Measurements from ENCODE around the gene KCNMA1.

Gene KCNMA1

DNA sequence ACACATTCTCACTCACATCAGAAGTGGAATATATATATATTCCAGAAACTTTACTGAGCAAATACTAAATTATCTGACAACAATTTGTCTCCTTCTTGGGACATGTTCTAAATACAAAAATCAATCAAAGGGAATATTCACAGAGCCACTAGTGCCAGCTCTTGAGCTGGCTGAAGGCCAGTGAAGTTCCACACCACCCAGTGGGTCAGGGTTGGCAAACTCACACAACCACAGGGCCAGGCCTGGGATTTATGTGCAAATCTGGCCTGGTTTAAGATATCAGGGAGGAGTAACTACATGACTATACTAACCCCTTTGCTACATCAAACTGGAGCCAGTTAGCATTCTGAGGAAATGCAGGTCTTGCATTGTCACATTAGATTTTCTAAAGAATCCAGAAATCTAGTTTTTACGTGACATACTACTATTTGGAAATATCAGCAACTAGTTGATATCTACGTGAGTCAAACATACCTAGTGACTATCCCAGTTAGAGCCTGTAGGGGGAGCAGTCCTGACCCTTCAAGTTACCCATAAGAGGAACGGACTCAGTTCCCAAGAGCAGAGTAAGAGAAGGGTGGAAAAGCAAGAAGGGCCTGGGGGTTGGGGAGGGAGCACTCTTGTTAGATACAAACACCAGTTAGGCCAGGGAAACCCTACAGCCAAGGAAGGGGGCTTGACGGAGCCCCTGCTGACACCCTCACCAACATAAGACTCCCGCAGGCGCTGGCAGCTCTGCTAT lies 600.4 kb downstream of the KCNMA1 start:
- Histone ChIP-seq H3K9me3 (no peaks in the 10 kb centered on the region), H3K36me3 (no peaks in the 10 kb centered on the region), H4K20me1 (no peaks in the 10 kb centered on the region), H3K27ac (no peak overlapping the region), H3K27me3 (no peaks in the 10 kb centered on the region), H3K4me2 (peak overlapping the region; percentile 53), H3K4me1 (peaks cover 27% of the 10 kb centered on the region), H3K4me3 (no peak overlapping the region), H3K9ac (no peak overlapping the region)
- no peak for TF ChIP-seq Cebpa-rat (IDR thresholded peaks at IDR 0.05)

GRCh38 chr10:77036276-77036675 lies 601.3 kb downstream of the KCNMA1 start:
- Histone ChIP-seq H3K4me3 (no peak overlapping the region), H3K36me3 (no peaks in the 10 kb centered on the region), H3K27ac (no peak overlapping the region), H3K9ac (no peak overlapping the region), H3K27me3 (no peaks in the 10 kb centered on the region), H4K20me1 (no peaks in the 10 kb centered on the region), H3K4me1 (peaks cover 23% of the 10 kb centered on the region), H3K9me3 (no peaks in the 10 kb centered on the region), H3K4me2 (no peak overlapping the region)
- TF ChIP-seq Cebpa-rat (IDR thresholded peaks at IDR 0.05): no peak

DNA sequence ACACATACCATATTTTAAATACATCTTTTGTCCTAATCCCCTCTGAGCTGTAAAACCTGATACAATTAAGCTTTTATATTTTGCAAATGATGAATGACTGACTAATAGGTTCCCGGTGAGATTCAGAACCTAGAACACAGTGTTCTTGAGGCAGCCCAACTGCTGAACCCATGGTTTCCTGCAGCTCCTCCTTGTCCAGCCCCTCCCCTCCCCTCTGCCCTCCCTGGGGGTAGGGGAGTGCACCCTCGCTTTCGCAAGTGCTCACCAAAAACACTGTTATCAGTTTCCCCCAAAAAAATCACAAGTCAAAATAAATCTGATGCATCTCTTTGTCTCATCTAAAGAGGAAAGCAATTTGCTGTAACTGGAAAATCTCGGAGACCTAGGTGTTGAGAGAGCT lies 602.8 kb downstream of the KCNMA1 start:
- H4K20me1 ChIP-seq: no peaks in the 10 kb centered on the region
- no peaks in the 10 kb centered on the region for H3K36me3 ChIP-seq
- H3K4me1 ChIP-seq: peaks cover 33% of the 10 kb centered on the region
- no peak for TF ChIP-seq Cebpa-rat (IDR thresholded peaks at IDR 0.05)
- no peak overlapping the region for H3K4me3 ChIP-seq
- H3K9me3 ChIP-seq: no peaks in the 10 kb centered on the region
- no peak overlapping the region for H3K9ac ChIP-seq
- H3K27me3 ChIP-seq: no peaks in the 10 kb centered on the region
- no peak overlapping the region for H3K4me2 ChIP-seq
- no peak overlapping the region for H3K27ac ChIP-seq

DNA sequence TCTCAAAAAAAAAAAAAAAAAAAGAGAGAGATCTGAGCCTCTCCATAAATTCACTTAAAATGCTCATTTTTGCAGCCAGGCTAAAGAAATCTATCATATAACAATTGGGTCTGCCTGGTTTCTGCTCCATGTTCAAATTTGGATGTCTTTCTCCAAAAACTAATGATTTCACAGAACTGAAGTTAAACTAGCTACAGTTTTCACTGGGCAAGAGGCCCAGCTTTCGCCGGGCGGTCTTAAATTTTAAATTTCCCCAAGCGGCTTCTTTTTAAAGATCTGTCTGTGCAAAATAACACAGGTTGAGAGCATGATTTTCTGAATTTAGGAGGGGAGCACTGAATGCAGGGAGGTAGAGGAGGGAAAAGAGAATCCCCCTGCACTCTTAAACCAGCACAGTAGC lies 603.4 kb downstream of the KCNMA1 start:
- no peak for TF ChIP-seq Cebpa-rat (IDR thresholded peaks at IDR 0.05)
- no peaks in the 10 kb centered on the region for H3K36me3 ChIP-seq
- H3K9ac ChIP-seq: no peak overlapping the region
- H3K4me3 ChIP-seq: no peak overlapping the region
- H3K4me2 ChIP-seq: no peak overlapping the region
- H3K27ac ChIP-seq: no peak overlapping the region
- H3K27me3 ChIP-seq: no peaks in the 10 kb centered on the region
- H4K20me1 ChIP-seq: no peaks in the 10 kb centered on the region
- H3K4me1 ChIP-seq: peaks cover 39% of the 10 kb centered on the region
- H3K9me3 ChIP-seq: no peaks in the 10 kb centered on the region

DNA sequence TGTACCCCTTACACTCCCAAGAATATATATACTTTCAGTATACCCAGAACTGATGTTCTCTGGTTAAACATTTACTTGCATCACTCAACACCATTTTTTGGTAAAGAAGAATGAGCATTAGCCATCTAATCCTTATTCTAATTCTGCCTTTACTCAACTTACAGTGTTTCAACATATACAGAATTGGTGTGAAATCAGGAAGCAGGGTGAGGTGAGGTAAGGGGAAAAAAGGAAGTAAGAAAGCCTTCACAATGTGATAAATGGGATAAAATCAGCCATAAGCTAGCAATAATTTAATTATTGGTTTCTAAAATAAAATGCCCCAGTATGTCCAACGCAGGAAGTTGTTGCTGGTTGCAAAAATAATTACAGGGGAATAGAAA lies 605.4 kb downstream of the KCNMA1 start:
- Histone ChIP-seq H3K9ac (no peak overlapping the region), H3K9me3 (no peaks in the 10 kb centered on the region), H3K4me3 (no peak overlapping the region), H3K27me3 (no peaks in the 10 kb centered on the region), H3K4me2 (no peak overlapping the region), H3K4me1 (peaks cover 42% of the 10 kb centered on the region), H3K36me3 (no peaks in the 10 kb centered on the region), H4K20me1 (no peaks in the 10 kb centered on the region), H3K27ac (no peak overlapping the region)
- no peak for TF ChIP-seq Cebpa-rat (IDR thresholded peaks at IDR 0.05)

- Histone ChIP-seq H3K4me2 (peak overlapping the region; percentile 46), H3K9ac (no peak overlapping the region), H3K27me3 (no peaks in the 10 kb centered on the region), H3K36me3 (no peaks in the 10 kb centered on the region), H3K4me3 (no peak overlapping the region), H4K20me1 (no peaks in the 10 kb centered on the region), H3K27ac (no peak overlapping the region), H3K4me1 (peaks cover 43% of the 10 kb centered on the region), H3K9me3 (no peaks in the 10 kb centered on the region)
- TF ChIP-seq Cebpa-rat (IDR thresholded peaks at IDR 0.05): no peak
Measured at GRCh38 chr10:77031531-77032187, 605.9 kb downstream of the KCNMA1 start.

GRCh38 chr10:77030974-77031373 lies 606.6 kb downstream of the KCNMA1 start:
- Histone ChIP-seq H4K20me1 (no peaks in the 10 kb centered on the region), H3K9ac (no peak overlapping the region), H3K4me3 (no peak overlapping the region), H3K27ac (no peak overlapping the region), H3K9me3 (no peaks in the 10 kb centered on the region), H3K36me3 (no peaks in the 10 kb centered on the region), H3K4me2 (peak overlapping the region; percentile 46), H3K4me1 (peaks cover 43% of the 10 kb centered on the region), H3K27me3 (no peaks in the 10 kb centered on the region)
- TF ChIP-seq Cebpa-rat (IDR thresholded peaks at IDR 0.05): no peak

- Histone ChIP-seq H3K27me3 (no peaks in the 10 kb centered on the region), H3K4me1 (peaks cover 43% of the 10 kb centered on the region), H4K20me1 (no peaks in the 10 kb centered on the region), H3K9me3 (no peaks in the 10 kb centered on the region), H3K4me2 (peak overlapping the region; percentile 46), H3K9ac (no peak overlapping the region), H3K27ac (no peak overlapping the region), H3K4me3 (no peak overlapping the region), H3K36me3 (no peaks in the 10 kb centered on the region)
- no peak for TF ChIP-seq Cebpa-rat (IDR thresholded peaks at IDR 0.05)
Measured at GRCh38 chr10:77029777-77030717, 607.6 kb downstream of the KCNMA1 start.

DNA sequence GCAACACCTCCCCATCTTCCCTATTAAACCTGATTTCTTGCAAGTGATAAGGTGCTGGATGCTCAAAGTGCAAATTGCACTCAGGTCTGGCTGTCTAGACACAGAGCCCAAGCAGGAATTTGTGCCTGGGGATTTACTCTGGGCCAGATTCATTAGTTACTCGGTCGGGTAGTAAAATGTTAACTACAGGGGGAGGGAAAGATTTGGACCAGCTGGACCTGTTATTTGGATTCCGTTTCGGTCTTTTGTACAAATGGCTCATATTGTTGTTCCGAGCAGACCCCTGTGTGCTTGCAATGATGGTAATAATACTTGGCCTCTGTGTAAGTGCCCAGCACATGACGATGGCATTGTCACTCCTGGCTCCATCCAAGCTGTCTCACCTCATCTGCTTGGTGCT lies 609.6 kb downstream of the KCNMA1 start:
- no peaks in the 10 kb centered on the region for H4K20me1 ChIP-seq
- no peak overlapping the region for H3K4me3 ChIP-seq
- no peak for TF ChIP-seq Cebpa-rat (IDR thresholded peaks at IDR 0.05)
- peak overlapping the region; percentile 68 for H3K4me2 ChIP-seq
- no peak overlapping the region for H3K9ac ChIP-seq
- no peaks in the 10 kb centered on the region for H3K27me3 ChIP-seq
- H3K4me1 ChIP-seq: peaks cover 43% of the 10 kb centered on the region
- no peaks in the 10 kb centered on the region for H3K36me3 ChIP-seq
- H3K9me3 ChIP-seq: no peaks in the 10 kb centered on the region
- H3K27ac ChIP-seq: no peak overlapping the region

- H3K9me3 ChIP-seq: no peaks in the 10 kb centered on the region
- no peaks in the 10 kb centered on the region for H3K36me3 ChIP-seq
- no peaks in the 10 kb centered on the region for H4K20me1 ChIP-seq
- H3K4me2 ChIP-seq: peak overlapping the region; percentile 68
- TF ChIP-seq Cebpa-rat (IDR thresholded peaks at IDR 0.05): no peak
- H3K4me1 ChIP-seq: peaks cover 43% of the 10 kb centered on the region
- no peaks in the 10 kb centered on the region for H3K27me3 ChIP-seq
- H3K9ac ChIP-seq: no peak overlapping the region
- no peak overlapping the region for H3K27ac ChIP-seq
- H3K4me3 ChIP-seq: no peak overlapping the region
Measured at GRCh38 chr10:77027576-77027975, 610.0 kb downstream of the KCNMA1 start.
